Astrocyte of the hippocampus (primary cell): Measurements from ENCODE around the gene MTFP1.
"Not testable (repeated sequence)": the region's sequence is repeated elsewhere in the genome, so short reads cannot be mapped to it uniquely, and the experiment has no call there.

Experiments
- DNase-seq: peaks from one replicate; pipeline ENCODE4 v3.0.0; 2011; ENCODE audit warnings: low read depth, low spot score

MTFP1 gene

GRCh38 chr22:30402028-30402765, 23.4 kb upstream of the MTFP1 start:
- no peak for DNase-seq

- not testable (repeated sequence) for DNase-seq
Measured at GRCh38 chr22:30402766-30403104, 22.8 kb upstream of the MTFP1 start.

GRCh38 chr22:30404307-30404706, 21.3 kb upstream of the MTFP1 start:
- DNase-seq = no peak

GRCh38 chr22:30405731-30406130, 19.8 kb upstream of the MTFP1 start:
- DNase-seq = no peak

GRCh38 chr22:30406400-30406799, 19.2 kb upstream of the MTFP1 start:
- no peak for DNase-seq

- no peak for DNase-seq
Measured at GRCh38 chr22:30408388-30409102, 17.0 kb upstream of the MTFP1 start.

- DNase-seq = no peak
Measured at GRCh38 chr22:30411780-30412179, 13.8 kb upstream of the MTFP1 start.

GRCh38 chr22:30413001-30413400, 12.6 kb upstream of the MTFP1 start:
- DNase-seq = no peak

- no peak for DNase-seq
Measured at GRCh38 chr22:30413745-30414524, 11.6 kb upstream of the MTFP1 start.

- DNase-seq = no peak
Measured at GRCh38 chr22:30414525-30415047, 11.0 kb upstream of the MTFP1 start.

- DNase-seq = no peak
Measured at GRCh38 chr22:30416403-30416802, 9.2 kb upstream of the MTFP1 start.

- no peak for DNase-seq
Measured at GRCh38 chr22:30416837-30417236, 8.7 kb upstream of the MTFP1 start.

GRCh38 chr22:30420347-30421125, 5.0 kb upstream of the MTFP1 start:
- peak; percentile 88 for DNase-seq

- DNase-seq = no peak
Measured at GRCh38 chr22:30421695-30422480, 3.7 kb upstream of the MTFP1 start.

- DNase-seq = peak; percentile 95
Measured at GRCh38 chr22:30422481-30423300, 2.9 kb upstream of the MTFP1 start.

- peak; percentile 82 for DNase-seq
Measured at GRCh38 chr22:30423301-30423958, 2.1 kb upstream of the MTFP1 start.

- DNase-seq = peak; percentile 100
Measured at GRCh38 chr22:30423959-30424533, 1.5 kb upstream of the MTFP1 start.

- no peak for DNase-seq
Measured at GRCh38 chr22:30424534-30425326, 838 bp upstream of the MTFP1 start.
